MG63 (cell line): Measurements from ENCODE around the gene PTGDR. TPM values are rescaled to one million over a fixed set of nuclear protein-coding genes. Genes with fewer than 3 reads are reported as not detected.
A peak's percentile ranks its signal among the peaks of the same experiment; 100 is the strongest.

Source experiments
- DNase-seq: peaks from one replicate; pipeline ENCODE4 v3.0.0-alpha.2; 2020
- H3K27me3 ChIP-seq: fragments of 250-450 bp; sonication (Bioruptor Pico); 2 replicates; pipeline ENCODE4 v1.5.1; 2020; ENCODE audit warnings: mild to moderate bottlenecking, moderate library complexity
- H3K36me3 ChIP-seq: fragments of 250-450 bp; sonication (Bioruptor Pico); 2 replicates; pipeline ENCODE4 v1.5.1; 2020; ENCODE audit warnings: mild to moderate bottlenecking, moderate library complexity
- H3K4me3 ChIP-seq: fragments of 250-450 bp; sonication (Bioruptor Pico); 2 replicates; pipeline ENCODE4 v1.5.1; 2020; ENCODE audit warnings: mild to moderate bottlenecking, moderate library complexity
- H3K9me3 ChIP-seq: fragments of 250-450 bp; sonication (Bioruptor Pico); 2 replicates; pipeline ENCODE4 v1.5.1; 2020; ENCODE audit warnings: mild to moderate bottlenecking, moderate library complexity
- total RNA-seq: library from RNA; depleted of rRNA; stranded (reverse); fragments of >200 nt; shearing (Covaris generic); gene quantifications from 2 replicates; pipeline ENCODE4 v1.2.3, GENCODE V29; 2014; ENCODE audit warnings: low replicate concordance; rRNA removed

PTGDR gene
- not detected in 2 replicates for total RNA-seq

DNA sequence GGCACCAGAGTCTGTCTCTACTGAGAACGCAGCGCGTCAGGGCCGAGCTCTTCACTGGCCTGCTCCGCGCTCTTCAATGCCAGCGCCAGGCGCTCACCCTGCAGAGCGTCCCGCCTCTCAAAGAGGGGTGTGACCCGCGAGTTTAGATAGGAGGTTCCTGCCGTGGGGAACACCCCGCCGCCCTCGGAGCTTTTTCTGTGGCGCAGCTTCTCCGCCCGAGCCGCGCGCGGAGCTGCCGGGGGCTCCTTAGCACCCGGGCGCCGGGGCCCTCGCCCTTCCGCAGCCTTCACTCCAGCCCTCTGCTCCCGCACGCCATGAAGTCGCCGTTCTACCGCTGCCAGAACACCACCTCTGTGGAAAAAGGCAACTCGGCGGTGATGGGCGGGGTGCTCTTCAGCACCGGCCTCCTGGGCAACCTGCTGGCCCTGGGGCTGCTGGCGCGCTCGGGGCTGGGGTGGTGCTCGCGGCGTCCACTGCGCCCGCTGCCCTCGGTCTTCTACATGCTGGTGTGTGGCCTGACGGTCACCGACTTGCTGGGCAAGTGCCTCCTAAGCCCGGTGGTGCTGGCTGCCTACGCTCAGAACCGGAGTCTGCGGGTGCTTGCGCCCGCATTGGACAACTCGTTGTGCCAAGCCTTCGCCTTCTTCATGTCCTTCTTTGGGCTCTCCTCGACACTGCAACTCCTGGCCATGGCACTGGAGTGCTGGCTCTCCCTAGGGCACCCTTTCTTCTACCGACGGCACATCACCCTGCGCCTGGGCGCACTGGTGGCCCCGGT is at the start of gene PTGDR:
Gene PTGDR (plus strand): TSS at position 198 of the 778 bp plus-strand sequence. CDS start 117 bp downstream, at position 315.
- H3K4me3 ChIP-seq, result peak within 1 kb of the TSS; percentile 27
- H3K36me3 ChIP-seq, result no peaks in the 10 kb centered on the region
- DNase-seq, result no peak
- no peaks in the 10 kb centered on the region for H3K9me3 ChIP-seq
- peaks cover 8% of the 10 kb centered on the region for H3K27me3 ChIP-seq

- H3K9me3 ChIP-seq, result no peaks in the 10 kb centered on the region
- no peaks in the 10 kb centered on the region for H3K27me3 ChIP-seq
- DNase-seq, result no peak
- H3K4me3 ChIP-seq, result no peak overlapping the region
- no peaks in the 10 kb centered on the region for H3K36me3 ChIP-seq
Observed at GRCh38 chr14:52219488-52220084, 47.9 kb upstream of the PTGDR start.

DNA sequence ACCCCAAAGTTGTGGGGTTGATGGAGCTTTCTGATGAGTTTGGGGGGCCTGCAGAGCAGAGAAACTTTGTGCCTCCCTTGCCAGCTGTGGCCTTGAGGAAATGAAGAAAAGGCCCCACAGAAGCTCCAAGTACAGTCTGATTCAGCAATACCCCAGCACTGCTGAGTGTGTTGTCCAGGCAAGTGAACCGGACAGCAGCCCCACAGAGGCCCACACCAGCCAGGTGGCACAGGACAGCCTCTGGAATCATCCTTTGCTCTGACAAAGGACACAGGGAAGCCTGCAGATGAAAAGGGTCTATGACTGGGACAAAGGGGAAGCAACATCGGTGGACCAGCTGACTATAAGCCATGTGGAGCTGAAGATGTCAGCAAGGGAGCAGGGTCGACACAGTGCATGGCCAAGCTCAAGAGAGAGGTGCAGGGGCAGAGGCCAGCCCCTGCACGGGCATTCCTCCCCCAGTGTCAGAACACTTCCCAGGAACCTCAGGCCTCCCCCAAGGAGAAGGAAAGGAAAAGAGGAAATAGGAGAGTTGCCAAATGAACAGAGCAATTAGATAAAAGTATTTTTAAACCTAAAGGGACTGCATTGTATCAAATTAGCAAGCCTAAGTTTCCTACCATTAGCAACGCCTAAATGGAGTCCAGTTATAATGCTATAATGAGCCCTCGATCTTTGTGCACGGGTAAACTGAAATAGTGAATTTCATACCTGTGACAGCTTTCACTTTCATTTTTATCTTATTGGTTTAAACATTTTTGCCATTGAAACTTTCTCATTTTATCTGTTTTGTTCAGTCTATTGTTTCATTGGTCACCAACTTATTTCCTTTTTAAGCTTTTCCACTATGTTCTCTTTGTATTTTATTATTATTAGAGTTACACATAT is 46.3 kb upstream of the PTGDR start:
- Histone ChIP-seq H3K4me3 (no peak overlapping the region), H3K36me3 (no peaks in the 10 kb centered on the region), H3K9me3 (no peaks in the 10 kb centered on the region), H3K27me3 (no peaks in the 10 kb centered on the region)
- DNase-seq, result no peak

DNA sequence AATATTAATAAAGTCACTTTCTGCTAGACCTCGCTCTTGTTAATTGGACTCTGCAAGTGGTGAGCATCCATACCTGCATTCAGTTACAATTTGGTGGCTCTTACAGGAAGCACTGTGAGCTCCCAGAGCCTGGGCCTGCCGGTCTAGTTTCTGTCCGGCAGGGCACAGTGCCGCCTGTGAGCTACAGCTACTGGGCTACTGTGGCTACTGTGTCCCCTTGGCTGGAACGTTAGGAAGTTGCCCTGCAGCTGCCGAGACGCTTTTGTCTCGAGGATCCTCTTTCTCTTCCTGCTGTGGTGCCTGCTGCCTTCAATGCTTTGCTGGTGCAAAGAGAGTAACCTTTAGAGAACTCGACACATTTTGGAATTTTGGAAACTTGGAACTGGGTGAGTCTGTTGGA is 44.6 kb upstream of the PTGDR start:
- DNase-seq, result no peak
- no peak overlapping the region for H3K4me3 ChIP-seq
- no peaks in the 10 kb centered on the region for H3K27me3 ChIP-seq
- H3K9me3 ChIP-seq, result no peaks in the 10 kb centered on the region
- H3K36me3 ChIP-seq, result no peaks in the 10 kb centered on the region

- no peak overlapping the region for H3K4me3 ChIP-seq
- H3K9me3 ChIP-seq, result no peaks in the 10 kb centered on the region
- no peak for DNase-seq
- H3K36me3 ChIP-seq, result no peaks in the 10 kb centered on the region
- H3K27me3 ChIP-seq, result no peaks in the 10 kb centered on the region
Observed at GRCh38 chr14:52227619-52228222, 39.8 kb upstream of the PTGDR start.

DNA sequence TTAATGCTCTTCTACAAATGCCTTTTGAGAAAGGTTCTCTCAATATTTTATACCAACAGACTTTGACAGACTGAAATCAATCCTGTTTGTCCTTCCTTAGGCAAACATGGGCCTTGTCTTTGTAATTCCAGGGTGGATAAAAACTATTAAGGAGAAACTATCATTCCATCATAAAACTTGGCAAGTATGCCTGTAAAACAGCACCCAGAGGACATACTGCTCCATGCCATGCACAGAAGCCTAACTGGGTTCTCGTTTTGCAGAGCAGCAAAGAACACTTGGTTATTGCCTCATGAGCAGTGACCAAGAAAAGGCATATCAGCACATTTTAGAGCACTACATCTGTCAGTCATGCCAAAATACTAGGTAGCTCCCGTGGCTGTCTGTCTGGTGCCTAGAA is 33.8 kb upstream of the PTGDR start:
- Histone ChIP-seq H3K27me3 (no peaks in the 10 kb centered on the region), H3K9me3 (no peaks in the 10 kb centered on the region), H3K36me3 (no peaks in the 10 kb centered on the region), H3K4me3 (no peak overlapping the region)
- no peak for DNase-seq

DNA sequence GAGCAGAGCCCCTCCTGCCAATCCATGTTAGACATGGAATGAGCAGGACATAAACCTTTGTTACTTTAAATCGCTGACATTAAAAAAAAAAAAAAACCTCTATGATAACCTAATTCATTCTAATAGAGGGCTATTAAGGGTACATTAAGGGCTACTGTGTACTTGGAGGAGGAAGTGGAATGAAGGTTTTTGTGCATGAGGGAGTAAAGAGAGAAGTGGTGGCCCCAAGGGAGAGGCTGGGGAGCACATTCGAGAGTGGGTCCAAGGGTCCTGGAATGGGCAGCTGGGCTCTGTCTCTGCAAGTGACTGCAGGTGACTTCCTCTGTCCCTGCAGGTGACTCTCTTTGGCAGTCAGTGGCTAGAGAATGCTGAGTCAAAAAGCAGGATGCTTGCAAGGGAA is 32.1 kb upstream of the PTGDR start:
- Histone ChIP-seq H3K27me3 (no peaks in the 10 kb centered on the region), H3K36me3 (no peaks in the 10 kb centered on the region), H3K4me3 (no peak overlapping the region), H3K9me3 (no peaks in the 10 kb centered on the region)
- DNase-seq, result no peak

GRCh38 chr14:52235866-52236510 is 31.5 kb upstream of the PTGDR start:
- H3K36me3 ChIP-seq, result no peaks in the 10 kb centered on the region
- H3K9me3 ChIP-seq, result no peaks in the 10 kb centered on the region
- no peaks in the 10 kb centered on the region for H3K27me3 ChIP-seq
- DNase-seq, result no peak
- no peak overlapping the region for H3K4me3 ChIP-seq

- H3K27me3 ChIP-seq, result no peaks in the 10 kb centered on the region
- no peak for DNase-seq
- H3K4me3 ChIP-seq, result no peak overlapping the region
- no peaks in the 10 kb centered on the region for H3K9me3 ChIP-seq
- no peaks in the 10 kb centered on the region for H3K36me3 ChIP-seq
Observed at GRCh38 chr14:52238682-52239081, 28.8 kb upstream of the PTGDR start.

DNA sequence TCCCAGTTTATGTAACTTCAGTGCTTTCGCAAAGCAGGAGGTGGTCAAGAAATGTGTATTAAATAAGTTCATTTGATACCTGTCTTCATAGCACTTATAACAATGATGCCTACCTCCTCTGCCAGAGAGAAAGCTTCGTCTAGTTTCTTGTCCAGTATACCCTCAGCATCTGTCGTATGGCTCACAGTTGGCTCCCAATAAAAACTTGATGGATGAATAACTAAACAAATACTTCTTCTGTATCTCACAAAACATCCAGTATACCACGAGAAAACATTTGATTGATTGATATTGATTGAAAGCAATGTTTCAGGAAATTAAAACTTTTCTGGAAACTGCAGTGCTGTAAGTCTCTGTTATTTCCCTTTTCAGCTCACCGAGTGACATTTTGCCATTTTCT is 26.9 kb upstream of the PTGDR start:
- Histone ChIP-seq H3K27me3 (no peaks in the 10 kb centered on the region), H3K36me3 (no peaks in the 10 kb centered on the region), H3K4me3 (no peak overlapping the region), H3K9me3 (no peaks in the 10 kb centered on the region)
- no peak for DNase-seq

- H3K4me3 ChIP-seq, result no peak overlapping the region
- H3K27me3 ChIP-seq, result no peaks in the 10 kb centered on the region
- DNase-seq, result no peak
- H3K36me3 ChIP-seq, result no peaks in the 10 kb centered on the region
- no peaks in the 10 kb centered on the region for H3K9me3 ChIP-seq
Observed at GRCh38 chr14:52241087-52241793, 26.3 kb upstream of the PTGDR start.

- Histone ChIP-seq H3K9me3 (no peaks in the 10 kb centered on the region), H3K36me3 (no peaks in the 10 kb centered on the region), H3K4me3 (no peak overlapping the region), H3K27me3 (no peaks in the 10 kb centered on the region)
- no peak for DNase-seq
Observed at GRCh38 chr14:52244328-52244727, 23.2 kb upstream of the PTGDR start.

- Histone ChIP-seq H3K36me3 (no peaks in the 10 kb centered on the region), H3K4me3 (no peak overlapping the region), H3K27me3 (no peaks in the 10 kb centered on the region), H3K9me3 (no peaks in the 10 kb centered on the region)
- no peak for DNase-seq
Observed at GRCh38 chr14:52244997-52245396, 22.5 kb upstream of the PTGDR start.

DNA sequence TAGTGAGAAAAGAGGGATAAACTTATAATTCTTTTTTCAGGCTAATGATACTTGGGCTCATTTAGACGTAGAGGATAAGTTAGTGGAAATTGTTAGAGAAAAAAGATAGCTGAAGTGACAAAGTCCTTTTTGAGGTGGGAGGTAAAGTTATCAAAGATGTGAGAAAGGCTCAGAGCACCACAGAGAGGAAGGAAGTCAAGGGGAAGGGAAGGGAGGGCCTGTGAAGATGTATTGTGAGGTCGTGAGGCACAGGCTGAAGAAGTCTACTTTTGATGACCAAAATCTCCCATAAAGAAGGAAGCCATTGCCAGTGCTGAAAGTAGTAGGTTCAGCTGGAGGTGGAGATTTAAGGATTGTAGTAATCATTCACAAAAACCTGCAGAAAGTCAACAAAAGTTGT is 19.4 kb upstream of the PTGDR start:
- no peak overlapping the region for H3K4me3 ChIP-seq

GRCh38 chr14:52251724-52252123 is 15.8 kb upstream of the PTGDR start:
- Histone ChIP-seq H3K4me3 (no peak overlapping the region), H3K9me3 (no peaks in the 10 kb centered on the region), H3K27me3 (no peaks in the 10 kb centered on the region), H3K36me3 (no peaks in the 10 kb centered on the region)
- DNase-seq, result no peak

More for the DNA sequence above, 19.4 kb upstream of the PTGDR start:
- Histone ChIP-seq H3K36me3 (no peaks in the 10 kb centered on the region), H3K9me3 (no peaks in the 10 kb centered on the region), H3K27me3 (no peaks in the 10 kb centered on the region)
- no peak for DNase-seq

DNA sequence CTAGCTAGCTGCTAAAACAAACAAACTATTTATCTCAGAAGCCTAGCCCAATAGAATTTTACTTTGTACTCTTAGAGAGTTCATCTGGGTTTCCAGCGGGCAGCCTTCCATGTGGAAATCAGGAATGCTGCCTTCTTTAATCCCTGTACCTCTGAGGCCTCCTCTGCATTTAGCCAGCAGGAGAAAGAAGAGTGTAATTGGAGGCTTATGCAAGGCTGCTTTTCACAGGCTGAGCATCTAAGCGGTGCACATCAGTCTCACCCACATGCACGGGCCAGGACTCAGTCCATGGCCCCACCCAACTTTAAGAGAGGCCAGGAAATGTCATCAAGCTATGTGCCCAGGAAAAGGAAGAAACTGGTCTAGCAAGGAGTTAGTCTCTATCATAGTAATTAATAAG is 14.0 kb upstream of the PTGDR start:
- H3K4me3 ChIP-seq, result no peak overlapping the region
- H3K36me3 ChIP-seq, result no peaks in the 10 kb centered on the region
- H3K27me3 ChIP-seq, result no peaks in the 10 kb centered on the region
- DNase-seq, result peak; percentile 6
- no peaks in the 10 kb centered on the region for H3K9me3 ChIP-seq
